ENCODE data around the gene CEP152. TPM values are rescaled to one million over a fixed set of nuclear protein-coding genes. Genes with fewer than 3 reads are reported as not detected.

The CEP152 gene
- polyA plus RNA-seq, 1 donor = 14.6 TPM

DNA sequence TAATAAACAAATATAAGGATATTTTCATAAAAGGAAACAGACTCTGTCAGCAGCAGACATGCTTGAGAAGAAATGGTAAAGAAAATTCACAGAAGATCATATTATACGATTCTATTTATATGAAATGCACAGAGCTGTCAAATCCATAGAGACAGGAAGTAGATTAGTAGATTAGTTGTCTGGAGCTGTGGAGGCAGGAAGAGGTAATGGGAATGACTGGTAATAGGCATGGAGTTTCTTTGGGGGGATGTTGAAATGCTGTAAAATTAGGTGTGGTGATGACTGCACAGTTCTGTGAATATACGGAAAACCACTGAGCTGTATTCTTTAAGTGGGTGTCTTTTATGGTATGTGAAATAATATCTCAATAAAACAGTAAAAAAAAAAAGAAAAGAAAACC lies 35.3 kb downstream of the CEP152 start:
- no peak for DNase-seq

DNA sequence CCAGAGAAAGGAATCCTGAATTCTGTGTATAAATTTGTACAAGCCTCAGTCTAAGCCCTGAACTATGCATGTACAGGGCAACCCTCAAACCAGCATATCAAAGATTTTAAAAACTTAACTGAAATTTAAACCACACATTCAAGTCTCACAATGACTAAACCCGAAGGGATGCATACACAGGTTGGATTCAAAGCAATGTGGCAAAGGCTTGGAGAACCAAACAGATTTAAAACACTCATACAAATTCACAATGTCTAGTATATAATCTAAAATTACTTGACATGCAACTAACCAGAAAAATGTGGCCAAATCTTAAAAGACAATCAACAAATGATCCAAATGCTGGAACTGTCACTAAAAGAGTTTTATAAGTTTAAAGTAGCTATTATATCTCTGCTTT lies 36.4 kb downstream of the CEP152 start:
- no peak for DNase-seq

DNA sequence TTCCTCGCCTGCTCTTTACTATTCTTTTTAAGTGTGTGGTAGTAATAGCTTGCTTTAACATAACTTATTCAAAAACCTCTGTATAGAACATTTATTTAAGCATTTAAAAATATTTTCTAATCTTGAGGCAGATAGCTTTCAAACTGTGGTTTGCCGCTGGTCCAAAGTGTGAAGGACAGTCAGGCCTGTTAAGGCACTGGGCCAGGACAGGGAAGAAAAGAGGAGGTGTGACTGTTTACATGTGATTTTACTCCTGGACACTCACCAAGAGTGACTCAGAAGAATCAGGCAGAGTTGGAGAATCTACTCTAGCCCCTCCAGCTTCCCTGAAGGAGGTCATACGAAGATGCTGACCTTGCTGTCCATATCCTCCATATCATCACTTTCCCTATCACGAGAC lies 44.7 kb downstream of the CEP152 start:
- DNase-seq = no peak

DNA sequence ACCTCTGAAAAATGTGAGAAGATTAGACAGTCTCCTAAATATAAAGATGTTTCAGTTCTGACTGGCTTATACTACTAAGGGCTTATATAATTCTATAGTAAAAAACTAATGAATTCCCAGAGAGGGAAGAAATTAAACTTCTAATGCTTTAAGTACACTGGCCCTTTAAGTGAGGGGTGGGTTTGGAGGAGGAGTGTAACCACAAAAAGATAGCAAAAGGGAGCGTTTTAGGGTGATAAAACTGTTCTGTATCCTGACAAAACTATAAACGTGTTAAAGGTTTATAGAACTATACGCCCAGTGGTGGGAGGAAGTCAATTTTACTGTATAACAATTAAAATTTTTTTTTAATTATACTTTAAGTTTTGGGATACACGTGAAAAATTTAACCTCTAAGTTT lies 45.8 kb downstream of the CEP152 start:
- DNase-seq = no peak

DNA sequence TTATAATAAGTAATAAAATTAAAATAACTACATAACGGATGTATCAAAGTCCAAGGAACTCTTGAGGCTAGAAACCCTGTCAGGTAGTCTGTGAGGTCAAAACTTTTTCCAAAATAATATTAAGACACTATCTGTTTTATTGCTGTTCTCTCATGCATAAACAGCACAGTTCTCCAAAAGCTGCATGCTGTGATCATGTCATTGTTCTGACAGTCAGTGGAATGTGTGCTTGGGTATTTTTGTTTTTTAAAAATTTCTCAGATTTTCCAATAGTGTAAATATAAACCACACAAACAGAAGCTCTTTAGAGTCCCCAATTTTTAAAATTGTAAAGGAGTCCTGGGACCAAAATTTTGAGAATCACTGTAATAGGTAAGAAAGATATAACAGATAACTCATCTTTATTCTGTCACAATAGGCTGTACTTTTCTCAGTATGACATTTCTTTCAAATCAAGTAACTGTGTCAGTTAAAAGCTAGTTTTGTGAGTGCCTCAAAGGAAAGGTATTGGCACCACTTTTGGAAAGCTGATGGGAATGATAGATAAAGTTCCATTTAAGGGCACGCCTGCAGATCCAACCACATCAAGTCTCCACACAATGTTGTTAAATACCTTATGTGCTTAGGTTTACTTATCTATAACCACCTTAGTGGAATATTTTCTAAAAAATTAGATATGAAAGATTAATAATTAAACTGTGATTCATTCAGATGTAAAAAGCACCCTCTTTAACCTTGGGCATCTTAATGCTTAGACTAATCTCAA lies 49.3 kb downstream of the CEP152 start:
- no peak for DNase-seq

DNA sequence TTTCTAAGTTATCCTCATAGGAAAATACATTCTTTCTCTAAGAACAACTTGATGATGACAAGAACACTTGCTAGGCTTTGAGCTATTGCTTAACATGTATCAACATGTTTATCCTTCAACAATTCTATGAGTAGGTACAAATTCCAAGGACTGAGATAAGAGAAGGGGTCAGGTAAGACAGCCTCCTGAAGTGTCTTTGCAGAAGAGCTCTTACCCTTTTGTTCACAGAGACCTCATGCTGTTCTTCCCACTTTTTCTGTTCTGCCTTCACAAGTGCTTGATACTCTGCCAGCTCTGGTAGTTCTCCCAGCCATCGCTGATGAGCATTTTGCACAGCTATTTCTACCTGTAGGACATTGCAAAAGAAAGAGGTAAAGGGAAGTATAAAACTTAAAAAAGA lies 50.9 kb downstream of the CEP152 start:
- DNase-seq = no peak

DNA sequence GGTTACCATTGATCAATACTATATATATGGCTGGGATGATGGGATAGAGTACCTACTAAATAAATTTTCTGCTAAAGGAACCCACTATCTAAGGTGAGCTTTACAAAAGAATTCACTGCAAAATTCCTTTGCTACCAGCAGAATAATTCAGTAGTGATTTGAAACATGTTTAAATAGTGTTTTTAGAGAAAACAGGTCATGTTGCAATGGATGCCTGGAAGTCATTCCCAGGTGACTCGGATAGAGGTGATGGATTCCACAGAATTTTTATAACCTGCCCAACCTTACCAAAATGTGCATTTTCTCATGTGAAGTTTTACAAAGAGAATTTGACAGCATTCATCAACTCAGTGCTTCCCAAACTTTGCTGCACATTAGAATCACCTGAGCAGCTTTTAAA lies 53.2 kb downstream of the CEP152 start:
- DNase-seq = no peak

DNA sequence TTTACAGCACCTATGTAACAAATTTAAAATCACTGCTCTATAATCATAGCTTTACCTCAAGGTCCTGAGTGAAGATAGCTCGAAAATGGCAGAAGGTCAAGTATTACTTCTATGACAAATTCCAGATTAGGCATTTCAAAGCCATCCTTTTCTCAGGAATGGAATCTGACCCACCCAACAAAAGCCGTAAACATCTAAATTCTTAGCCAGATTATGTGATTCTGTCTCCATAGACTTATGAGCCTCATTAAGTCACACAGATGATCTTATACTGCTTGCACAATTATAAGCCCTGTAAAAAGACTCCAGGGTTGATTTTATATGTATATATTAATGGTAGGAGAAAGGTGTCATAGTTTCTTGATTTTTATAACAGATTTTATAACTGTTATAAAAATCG lies 56.9 kb downstream of the CEP152 start:
- no peak for DNase-seq

DNA sequence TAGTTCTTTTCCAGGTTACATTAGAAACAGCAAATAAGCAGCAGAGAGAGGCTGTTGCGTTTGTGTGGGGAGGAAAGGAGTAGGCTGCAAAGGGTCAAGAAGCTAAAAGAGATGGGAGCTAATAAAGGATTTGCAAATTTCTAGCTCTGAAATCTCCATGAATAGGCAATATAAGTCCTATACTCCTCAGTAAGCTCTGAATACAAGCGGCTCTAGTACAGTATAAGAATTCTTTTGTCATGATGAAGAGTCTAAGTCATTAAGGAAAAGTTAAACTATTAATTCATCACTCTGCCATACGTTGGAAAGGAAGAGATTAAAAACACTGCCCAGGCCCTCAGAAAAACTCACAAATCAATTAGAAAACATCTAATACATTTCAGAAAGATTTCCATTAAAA lies 59.3 kb downstream of the CEP152 start:
- no peak for DNase-seq

DNA sequence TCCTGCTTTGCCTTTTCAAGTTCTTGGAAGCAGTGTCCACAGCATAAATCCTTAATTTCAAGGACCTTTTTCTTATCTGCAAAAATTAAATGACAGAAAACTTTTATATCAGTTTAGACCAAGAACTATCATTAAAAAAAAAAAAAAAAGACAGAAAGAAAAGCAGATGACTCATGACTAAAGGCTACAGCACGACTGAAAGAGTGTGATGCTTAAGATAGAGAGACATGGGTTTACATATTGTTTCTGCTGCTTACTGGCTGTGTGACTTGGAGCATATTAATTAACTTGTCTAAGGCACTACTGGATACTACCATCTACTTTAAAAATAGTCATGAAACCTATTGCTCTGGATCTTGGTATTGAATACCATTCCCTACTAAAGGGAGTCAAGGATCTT lies 62.3 kb downstream of the CEP152 start:
- no peak for DNase-seq

DNA sequence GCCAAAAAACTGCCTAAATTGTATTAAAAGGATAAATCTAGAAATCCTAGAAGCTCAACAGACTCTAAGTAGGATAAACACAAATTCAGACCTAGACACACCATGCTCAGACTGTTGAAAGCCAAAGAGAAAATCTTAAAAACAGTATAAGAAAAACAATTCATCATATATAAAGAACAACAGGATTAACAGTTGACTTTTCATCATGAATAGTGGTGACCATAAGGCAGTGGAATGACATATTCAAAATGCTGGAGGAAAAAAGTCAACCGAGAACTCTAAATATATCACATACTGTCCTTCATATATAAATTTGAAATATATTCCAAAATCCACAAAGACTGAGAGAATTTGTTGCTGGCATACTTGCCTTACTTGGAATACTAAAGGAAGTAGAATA lies 77.3 kb downstream of the CEP152 start:
- DNase-seq = no peak

DNA sequence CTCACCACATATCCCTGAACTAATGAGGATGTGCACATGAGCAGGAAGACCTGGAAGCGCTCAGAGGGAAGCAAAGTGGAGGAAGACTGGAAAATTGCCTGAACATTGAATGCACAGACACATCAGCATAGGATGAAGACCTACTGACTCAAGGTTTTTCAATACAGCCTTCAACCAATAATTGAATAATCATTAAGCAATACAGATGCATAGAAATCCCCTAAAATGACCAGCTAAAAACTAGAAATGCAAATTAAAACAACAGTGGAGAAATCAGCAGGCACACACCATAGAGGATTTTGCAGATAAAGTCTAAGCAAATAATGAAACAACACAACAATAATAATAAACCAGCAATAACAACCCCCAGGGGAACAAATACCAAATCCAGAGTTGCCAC lies 80.4 kb downstream of the CEP152 start:
- DNase-seq = no peak

DNA sequence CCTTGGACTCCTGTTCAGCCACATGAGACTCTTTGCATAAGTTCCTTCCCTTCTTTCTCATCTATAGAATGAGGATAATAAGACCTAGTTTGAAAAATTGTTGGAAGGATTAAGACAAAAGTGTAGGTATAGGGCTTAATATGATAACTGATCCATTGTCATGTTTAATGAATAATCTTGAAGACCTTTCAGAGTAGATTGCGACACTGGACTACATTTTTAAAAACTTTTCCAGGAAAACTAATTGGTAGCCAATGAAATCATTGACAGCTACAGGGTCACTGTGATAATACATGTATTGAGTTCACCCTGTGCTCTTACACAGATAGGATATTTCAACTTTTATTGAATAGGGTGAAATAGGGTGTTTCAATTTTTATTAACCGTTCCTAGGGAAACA lies 86.9 kb downstream of the CEP152 start:
- no peak for DNase-seq

DNA sequence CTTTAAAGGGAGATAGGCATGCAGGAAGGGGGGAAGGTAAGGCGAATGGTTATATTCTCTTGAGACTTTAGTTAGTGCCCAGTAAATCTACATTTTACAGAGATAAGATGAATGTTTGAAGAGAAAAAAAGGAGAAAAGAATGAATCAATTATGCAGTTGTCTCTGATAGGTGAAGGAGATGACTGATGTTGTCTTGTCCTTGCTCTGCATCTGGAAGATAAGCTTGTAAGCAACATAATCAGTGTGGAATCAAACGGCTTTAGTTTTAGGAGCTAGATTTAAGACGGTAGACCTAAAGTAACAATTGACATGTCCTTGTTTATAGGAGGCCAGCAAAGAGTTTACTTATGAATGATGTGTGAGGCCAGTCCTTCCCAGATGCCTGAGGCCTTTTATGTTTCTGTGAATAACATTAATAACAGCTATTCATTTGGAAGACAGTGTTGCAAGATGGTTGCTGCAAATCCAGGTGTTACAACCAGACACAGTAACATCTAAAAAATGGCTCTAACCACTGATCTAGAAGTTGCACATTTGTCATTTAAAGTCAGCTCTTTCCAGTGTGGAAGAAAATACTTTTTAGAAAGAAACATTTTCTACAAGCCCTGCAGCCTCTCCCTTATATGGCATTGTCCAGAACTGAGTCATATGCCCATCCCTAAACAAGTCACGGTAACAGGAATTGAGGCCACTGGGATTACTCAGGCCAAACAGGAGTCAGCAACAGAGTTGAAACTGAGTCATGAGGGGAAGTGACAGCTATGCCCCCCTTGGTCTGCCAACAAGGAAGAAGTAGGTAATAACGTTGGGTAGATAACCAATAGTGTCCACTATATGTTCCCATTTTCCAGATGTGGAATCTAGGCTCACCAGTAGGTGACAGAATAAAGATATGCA lies 87.9 kb downstream of the CEP152 start:
- no peak for DNase-seq

DNA sequence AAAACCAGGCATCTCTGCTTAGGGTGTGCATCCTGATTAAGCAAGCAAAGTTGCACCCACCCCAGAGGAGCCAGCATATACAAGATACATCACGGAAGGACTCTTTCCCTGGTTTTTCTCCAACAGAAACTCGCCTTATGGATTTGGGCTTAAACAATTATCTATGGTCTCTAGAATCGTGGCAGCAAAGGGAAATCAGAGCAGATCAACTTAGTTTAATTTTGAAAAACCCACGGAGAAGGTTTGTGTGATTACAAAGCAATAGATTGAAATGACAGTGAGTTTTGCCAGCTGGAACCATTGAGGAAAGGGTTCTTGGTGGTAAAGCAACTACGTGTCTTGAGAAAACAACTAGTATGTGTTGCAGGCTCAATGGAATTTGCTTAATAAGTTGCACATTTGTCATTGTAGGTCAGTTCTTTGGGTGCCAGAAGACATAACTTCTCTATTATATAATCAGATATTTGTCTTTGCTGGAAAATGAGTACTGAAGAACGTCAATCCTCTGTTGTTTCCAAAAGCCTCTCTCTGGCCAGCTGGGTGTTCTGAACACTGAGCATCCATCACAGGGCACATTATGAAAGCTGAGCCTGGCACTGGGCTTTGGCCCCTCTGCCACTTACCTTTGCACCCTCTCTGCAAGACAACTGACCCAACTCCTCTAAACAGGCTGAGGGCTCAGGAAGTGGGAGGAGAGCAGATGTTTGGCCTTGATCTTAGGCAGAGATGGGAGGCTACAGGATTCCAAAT lies 89.6 kb downstream of the CEP152 start:
- no peak for DNase-seq

DNA sequence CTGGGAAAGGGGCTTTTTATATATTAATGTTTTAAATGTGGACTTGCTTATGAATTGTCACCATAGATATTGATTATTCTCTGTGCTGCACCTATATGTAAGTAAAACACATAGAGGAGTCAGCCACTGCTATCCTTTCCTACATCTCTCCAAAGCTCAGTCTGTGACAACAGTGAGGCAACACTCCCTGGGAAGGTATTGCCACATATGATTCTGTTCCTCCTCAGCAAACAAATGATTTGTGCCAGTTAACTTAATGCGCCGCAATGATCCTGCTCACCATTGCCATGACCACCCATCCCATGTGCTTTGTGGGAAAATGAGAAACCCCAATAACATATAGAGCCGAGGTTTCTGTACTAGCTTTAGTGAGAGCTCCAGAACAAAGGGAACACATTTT lies 90.2 kb downstream of the CEP152 start:
- no peak for DNase-seq

DNA sequence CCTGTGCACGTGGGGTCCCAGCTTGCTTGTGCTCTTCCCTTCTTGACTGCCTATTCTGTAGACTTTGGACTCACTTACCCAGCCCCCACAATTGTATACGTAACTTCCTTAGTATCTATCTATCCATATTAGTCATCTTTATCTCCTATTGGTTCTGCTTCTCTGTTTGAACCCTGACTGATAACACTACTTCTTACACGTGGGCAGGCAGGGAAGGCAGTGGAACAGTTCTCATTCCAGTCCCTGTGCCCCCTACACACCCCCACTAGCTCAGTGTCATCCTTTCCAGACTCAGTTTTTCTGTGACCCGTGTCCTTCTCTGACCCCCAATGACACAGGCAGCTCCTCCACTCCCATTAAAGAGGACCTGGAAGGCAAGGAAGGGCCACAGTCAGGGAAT lies 91.2 kb downstream of the CEP152 start:
- no peak for DNase-seq

DNA sequence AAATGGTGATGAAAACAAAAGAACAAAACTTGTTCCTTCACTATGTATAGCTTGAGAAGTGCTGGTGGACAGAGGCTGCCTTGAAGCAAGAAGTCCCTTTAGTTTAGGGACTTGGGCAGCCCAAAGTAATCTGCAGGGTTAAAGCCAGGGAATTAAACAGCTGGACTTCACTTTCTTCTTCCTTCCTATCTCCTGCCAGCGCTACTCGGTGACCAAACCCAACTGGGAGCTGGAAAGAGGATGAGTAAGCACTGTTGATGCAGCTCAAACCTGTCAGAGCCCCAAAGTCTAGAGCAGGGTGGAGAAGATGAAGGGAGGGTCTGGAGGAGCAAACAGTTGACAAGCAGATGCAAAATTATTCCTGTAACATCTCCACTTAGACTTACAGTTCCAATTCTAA lies 92.2 kb downstream of the CEP152 start:
- DNase-seq = no peak

DNA sequence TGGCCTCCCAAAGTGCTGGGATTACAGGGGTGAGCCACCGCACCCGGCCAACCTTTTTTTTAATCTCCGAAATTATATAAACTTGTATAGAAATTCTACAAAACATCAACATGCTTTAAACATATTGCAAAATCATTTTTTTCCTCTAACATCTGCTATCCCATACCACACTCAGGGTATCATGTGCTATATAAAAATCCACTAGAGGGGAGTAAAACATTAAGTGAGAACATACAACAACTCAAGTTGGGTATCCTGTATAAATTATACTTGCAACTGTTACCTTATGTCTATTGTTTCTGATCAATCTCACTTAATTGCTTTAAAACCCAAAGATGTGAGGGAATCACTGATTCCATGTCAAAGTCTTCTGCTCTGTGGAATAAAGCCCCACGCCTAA lies 93.4 kb downstream of the CEP152 start:
- DNase-seq = no peak

DNA sequence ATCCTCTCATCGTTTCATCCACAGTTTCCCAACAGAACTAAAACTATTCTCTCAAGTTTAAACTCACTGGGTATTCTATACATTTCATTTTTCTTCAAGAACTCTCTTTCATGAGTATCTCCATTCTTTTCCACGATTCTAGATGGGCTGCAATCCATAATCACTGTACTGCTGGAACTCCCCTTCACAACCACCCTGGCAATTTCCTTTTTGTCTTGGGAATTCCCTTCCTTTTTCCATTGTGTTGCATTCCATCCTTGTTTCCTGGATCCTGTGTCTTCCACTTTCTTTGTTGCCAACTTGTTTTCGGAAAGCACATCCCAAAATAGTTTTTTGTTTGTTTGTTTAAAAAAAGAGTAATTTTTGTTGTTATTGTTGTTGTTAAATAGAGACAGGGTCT lies 98.3 kb downstream of the CEP152 start:
- no peak for DNase-seq

DNA sequence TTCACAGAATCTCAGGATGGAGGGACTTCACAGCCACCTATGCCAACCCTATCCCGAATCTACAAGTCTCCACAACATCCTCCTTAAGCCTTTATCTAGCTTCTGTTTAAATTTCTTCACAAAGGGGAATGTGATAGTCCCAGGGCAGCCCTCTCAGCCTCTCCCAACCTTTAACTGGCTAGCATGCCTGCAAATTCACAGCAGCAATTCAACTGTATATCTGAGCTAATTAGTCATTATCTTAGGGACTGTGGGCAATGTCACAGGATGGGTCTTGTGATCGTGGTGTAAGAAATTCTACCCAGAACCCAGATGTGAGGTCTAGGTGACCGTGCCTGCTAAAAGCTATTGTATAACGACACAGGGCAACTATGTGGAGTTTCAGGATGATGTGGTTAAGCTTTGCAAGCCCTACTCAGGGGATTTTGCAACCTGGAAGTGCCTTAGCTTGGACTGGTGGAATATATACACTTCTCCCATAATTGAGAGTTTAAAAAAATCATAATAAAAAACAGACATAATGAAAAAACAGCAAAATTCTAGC lies 99.8 kb downstream of the CEP152 start:
- DNase-seq = no peak

DNA sequence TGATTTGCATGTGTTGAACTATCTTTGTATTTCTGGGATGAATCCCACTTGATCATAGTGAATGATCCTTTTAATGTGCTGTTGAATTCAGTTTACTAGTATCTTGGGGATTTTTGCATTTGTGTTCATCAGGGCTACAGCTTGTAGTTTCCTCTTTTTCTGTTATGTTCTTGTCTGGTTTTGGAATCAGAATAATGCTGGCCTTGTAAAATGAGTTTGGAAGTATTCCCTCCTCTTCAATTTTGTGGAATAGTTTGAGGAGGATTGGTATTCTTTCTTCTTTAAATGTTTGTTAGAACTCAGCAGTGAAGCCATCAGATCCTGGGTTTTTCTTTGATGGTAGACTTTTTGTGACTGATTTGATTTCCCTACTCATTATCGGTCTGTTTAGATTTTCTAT lies 102.2 kb downstream of the CEP152 start:
- DNase-seq = no peak

DNA sequence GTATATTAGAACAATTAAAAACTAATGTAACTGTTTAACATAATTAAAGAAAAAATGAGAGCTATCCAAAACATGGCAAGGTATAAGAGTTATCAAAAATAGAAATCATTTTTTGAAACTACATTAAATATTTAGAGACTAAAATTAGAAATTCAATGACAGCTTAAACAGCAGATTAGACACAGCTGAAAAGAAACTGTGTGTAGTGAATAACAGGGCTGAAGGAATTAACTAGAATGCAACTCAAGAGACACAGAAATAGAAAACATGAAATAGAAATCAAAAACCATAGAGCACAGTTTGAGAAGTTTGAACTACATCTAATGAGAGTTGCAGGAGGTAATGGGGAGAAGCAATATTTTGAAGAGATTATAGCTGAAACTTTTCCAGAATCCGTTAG lies 105.5 kb downstream of the CEP152 start:
- DNase-seq = no peak
